Endothelial cell of umbilical vein (primary cell): ENCODE measurements around the gene LRSAM1. TPM values are rescaled to one million over a fixed set of nuclear protein-coding genes. Genes with fewer than 3 reads are reported as not detected.

Experiments used
- BruUV-seq: library from RNA; stranded (reverse); fragments of 400-500 nt; replicated peaks from 2 replicates; lab custom pipeline; 2021; lab: Mats Ljungman, UMichigan
- CTCF ChIA-PET: fragments of 300-600, 350-600 bp; sonication (Branson Sonifier 250); formaldehyde crosslinking; loops from one replicate; lab custom pipeline; 2021; ENCODE audit warnings: antibody characterized with exemption, inconsistent platforms; lab: Charles Lee
- POLR2A ChIA-PET: fragments of 300-600, 350-600 bp; sonication (Branson Sonifier 250); formaldehyde crosslinking; loops from one replicate; lab custom pipeline; 2021; ENCODE audit warnings: antibody characterized with exemption, inconsistent platforms; lab: Charles Lee
- DNase-seq: peaks from one replicate; pipeline ENCODE4 v3.0.0-alpha.2; 2011; ENCODE audit warnings: low read depth, low spot score
- FAIRE-seq: peaks from 2 replicates; lab custom pipeline; 2011; peaks lifted over from hg19 to GRCh38; lab: Jason Lieb, UNC
- H2AFZ ChIP-seq: 2 replicates; pipeline ENCODE4 v1.6.0; 2012; ENCODE audit warnings: low read depth, low read length, control low read depth, inconsistent platforms
- H3K27ac ChIP-seq: 2 replicates; pipeline ENCODE4 v1.5.1; 2011; ENCODE audit warnings: low read depth, mild to moderate bottlenecking, control low read depth, low read length, moderate library complexity; ENCODE audit not compliant: insufficient read depth
- H3K27me3 ChIP-seq, 2 experiments: 2 replicates each; pipeline versions ENCODE4 v1.6.0 to v1.6.1; 2011; ENCODE audit warnings: low read length in 2 of 2, mixed read lengths in 1 of 2; ENCODE audit not compliant: control insufficient read depth in 2 of 2, insufficient read depth in 2 of 2
- H3K36me3 ChIP-seq, 2 experiments: 2 replicates in 1 of 2; 3 replicates in 1 of 2; pipeline ENCODE4 v1.5.1; 2011; ENCODE audit warnings: low read length in 2 of 2, mild to moderate bottlenecking in 1 of 2, moderate library complexity in 1 of 2; ENCODE audit not compliant: control insufficient read depth in 2 of 2, insufficient read depth in 2 of 2; ENCODE audit errors: extremely low read depth in 1 of 2
- H3K4me1 ChIP-seq: 3 replicates; pipeline ENCODE4 v1.5.1; 2011; ENCODE audit warnings: mild to moderate bottlenecking, low read length; ENCODE audit not compliant: control insufficient read depth, insufficient read depth; ENCODE audit errors: extremely low read depth
- H3K4me2 ChIP-seq: 2 replicates; pipeline ENCODE4 v1.6.1; 2011; ENCODE audit warnings: low read length, control low read depth, mixed read lengths; ENCODE audit not compliant: insufficient read depth
- H3K4me3 ChIP-seq, 3 experiments: fragments of 200-600 bp in 1 of 3; sonication (generic), shearing (Covaris generic) in 1 of 3; replicated peaks in 1 of 3; 2 replicates each; pipeline ENCODE4 v1.5.1; 2011 to 2016; ENCODE audit warnings: control low read depth in 3 of 3, low read length in 3 of 3, mild to moderate bottlenecking in 2 of 3, inconsistent platforms in 1 of 3, low read depth in 1 of 3, moderate library complexity in 1 of 3; ENCODE audit not compliant: insufficient read depth in 1 of 3
- H3K79me2 ChIP-seq: 2 replicates; pipeline ENCODE4 v1.6.0; 2012; ENCODE audit warnings: low read length, inconsistent platforms; ENCODE audit not compliant: control insufficient read depth, insufficient read depth
- H3K9ac ChIP-seq: replicated peaks from 2 replicates; pipeline ENCODE3; 2011; ENCODE audit warnings: low read length, control low read depth; ENCODE audit not compliant: insufficient read depth; ENCODE audit errors: extremely low read depth
- H3K9me1 ChIP-seq: replicated peaks from 3 replicates; pipeline ENCODE4 v1.6.0; 2011; ENCODE audit warnings: mild to moderate bottlenecking, low read length; ENCODE audit not compliant: control insufficient read depth, insufficient read depth; ENCODE audit errors: extremely low read depth
- H3K9me3 ChIP-seq: replicated peaks from 2 replicates; pipeline ENCODE4 v1.5.1; 2012; ENCODE audit warnings: low read length, inconsistent platforms; ENCODE audit not compliant: control insufficient read depth, insufficient read depth
- H4K20me1 ChIP-seq: replicated peaks from 2 replicates; pipeline ENCODE3; 2011; ENCODE audit warnings: mild to moderate bottlenecking, low read length; ENCODE audit not compliant: control insufficient read depth, insufficient read depth; ENCODE audit errors: extremely low read depth
- CTCF ChIP-seq, 2 donors: IDR thresholded peaks; 1 replicate in 1 of 2; 2 replicates in 1 of 2; pipeline ENCODE4 v1.5.1; 2011; ENCODE audit warnings: low read length in 2 of 2, mild to moderate bottlenecking in 2 of 2, moderate library complexity in 2 of 2, control low read depth in 1 of 2, inconsistent platforms in 1 of 2, low read depth in 1 of 2; ENCODE audit not compliant: insufficient read depth in 1 of 2; ENCODE audit errors: extremely low read depth in 1 of 2
- EZH2 ChIP-seq: IDR thresholded peaks from 2 replicates; pipeline ENCODE4 v1.6.1; 2012; ENCODE audit warnings: borderline replicate concordance, low read depth, mild to moderate bottlenecking, moderate library complexity, low read length, inconsistent platforms; ENCODE audit not compliant: severe bottlenecking
- FOS ChIP-seq: IDR thresholded peaks from 2 replicates; pipeline ENCODE4 v1.6.1; 2011; ENCODE audit warnings: mild to moderate bottlenecking, low read length, moderate library complexity, borderline replicate concordance; ENCODE audit not compliant: insufficient read depth
- GATA2 ChIP-seq: IDR thresholded peaks from 2 replicates; pipeline ENCODE4 v1.7.0; 2011; ENCODE audit warnings: low read depth, mild to moderate bottlenecking, moderate library complexity, mixed read lengths, low read length; ENCODE audit not compliant: insufficient read length, insufficient read depth
- JUN ChIP-seq: IDR thresholded peaks from 2 replicates; pipeline ENCODE4 v1.6.1; 2011; ENCODE audit warnings: borderline replicate concordance, low read depth; ENCODE audit not compliant: insufficient read length, insufficient read depth
- MAX ChIP-seq: IDR thresholded peaks from 2 replicates; pipeline ENCODE4 v1.6.1; 2011; ENCODE audit not compliant: insufficient read depth, insufficient read length
- MYC ChIP-seq: IDR thresholded peaks from one replicate; pipeline ENCODE4 v1.6.1; 2011; ENCODE audit warnings: mild to moderate bottlenecking, low read depth, low read length
- POLR2A ChIP-seq: IDR thresholded peaks from 2 replicates; pipeline ENCODE4 v1.6.1; 2012; ENCODE audit warnings: low read depth, mild to moderate bottlenecking, control low read depth, low read length
- POLR2AphosphoS5 ChIP-seq: IDR thresholded peaks from 2 replicates; pipeline ENCODE4 v1.6.1; 2012; ENCODE audit warnings: low read depth, mild to moderate bottlenecking, control low read depth, low read length, moderate library complexity; ENCODE audit not compliant: insufficient read depth
- dilution Hi-C: fragments of 300-500 bp; cut with MboI; formaldehyde crosslinking; loops from one replicate; pipeline ENCODE4 v1.15.0; 2019; ENCODE audit warnings: low sequenced_read_pairs; ENCODE audit not compliant: extremely low pct_ligation_motif_present
- intact Hi-C: fragments of 100-400 bp; cut with micrococcal nuclease; formaldehyde crosslinking; loops from one replicate; pipeline ENCODE4 v1.10.0; 2022
- polyA plus RNA-seq, 4 experiments: library from polyadenylated mRNA; depleted of rRNA in 3 of 4; stranded (reverse) in 3 of 4; unstranded in 1 of 4; fragments of >200 nt; gene quantifications; 2 replicates each; pipeline versions ENCODE4 v1.2.1 to v1.2.3, GENCODE V29; 2011 to 2012; ENCODE audit warnings: missing spikeins in 1 of 4
- total RNA-seq: library from RNA; stranded (reverse); gene quantifications from 2 replicates; pipeline ENCODE4 v1.2.3, GENCODE V29; 2021

LRSAM1 gene
- total and polyA plus RNA-seq, 2 donors (not counting 3 experiments of a cell fraction or from before 2014, with no cell fraction given): 10.8 to 18.9 TPM

DNA sequence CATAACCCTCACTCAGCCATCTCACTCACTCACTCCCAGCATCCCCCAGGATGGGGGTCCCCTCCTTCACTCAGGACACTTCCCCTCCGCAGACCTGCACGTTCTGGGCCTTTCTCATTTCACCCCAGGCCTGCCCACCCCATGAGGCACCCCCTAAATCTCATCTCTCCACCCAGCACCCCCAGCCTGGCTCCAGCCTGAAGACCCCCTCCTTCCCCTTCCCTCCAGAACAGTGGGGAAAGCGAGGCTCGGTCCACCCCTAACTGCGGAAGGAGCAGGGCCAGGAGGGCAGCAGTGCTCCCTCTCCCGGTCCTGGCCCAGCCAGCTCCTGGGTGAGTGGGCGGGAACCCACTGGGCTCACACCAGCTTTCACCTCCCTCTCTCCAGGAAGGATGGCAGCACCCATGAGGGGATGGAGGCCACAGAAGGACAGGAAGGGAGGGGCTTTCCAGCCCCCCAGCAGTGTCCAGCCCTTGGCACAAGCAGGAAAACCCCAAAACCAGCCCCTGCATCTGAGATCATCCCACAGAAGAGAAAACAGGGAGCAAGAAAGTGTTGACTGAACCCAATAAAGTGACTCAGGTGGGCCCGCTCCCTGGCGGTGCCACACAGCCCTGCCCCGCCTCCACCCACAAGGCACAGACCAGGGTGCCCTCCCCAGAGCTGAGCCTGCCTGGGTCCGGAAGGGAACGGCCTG lies 55.0 kb downstream of the LRSAM1 start:
- BruUV-seq: TSS peak; percentile 39
- dilution Hi-C loops: no loop called here

More for the DNA sequence above, 55.0 kb downstream of the LRSAM1 start:
- H3K4me1 ChIP-seq: no peaks in the 10 kb centered on the region
- no peak overlapping the region for H3K4me3 ChIP-seq
- FAIRE-seq (no peak), DNase-seq (no peak)
- H3K27me3 ChIP-seq: no peaks in the 10 kb centered on the region
- H4K20me1 ChIP-seq: no peaks in the 10 kb centered on the region
- TF ChIP-seq GATA2 (no peak), JUN (no peak), POLR2A (no peak), EZH2 (no peak), POLR2AphosphoS5 (no peak), CTCF (IDR thresholded peaks at IDR 0.05; ENCODE audit: extremely low read depth in 1 of 2, insufficient read depth in 1 of 2, low read depth in 1 of 2, low read length in 2 of 2) (no peak), MAX (no peak), MYC (no peak), FOS (no peak)
- ChIA-PET CTCF (interaction anchor here (0.9 to 4.6 kb wide), 3 partner anchors 73 to 228 kb away, joined by 3 to 96 read pairs (median 13); partner anchors contain the start of gene TOR2A), POLR2A (no interaction called here)
- H3K4me2 ChIP-seq: no peak overlapping the region
- peaks cover 1% of the 10 kb centered on the region for H3K79me2 ChIP-seq
- H2AFZ ChIP-seq: no peak overlapping the region
- H3K27ac ChIP-seq: no peak overlapping the region
- no peak overlapping the region for H3K9ac ChIP-seq
- intact Hi-C loops: no loop called here
- H3K9me1 ChIP-seq: no peaks in the 10 kb centered on the region
- no peaks in the 10 kb centered on the region for H3K9me3 ChIP-seq
- peaks cover 19 to 40% of the 10 kb centered on the region in 2 experiments for H3K36me3 ChIP-seq
